ENCODE data around the gene SLC5A12.

SLC5A12 gene

GRCh38 chr11:26741036-26741435 lies 19.2 kb upstream of the SLC5A12 start:
- DNase-seq (ENCODE audit: extremely low spot score) = no peak
- ChIA-PET CTCF (no interaction called here), POLR2A (no interaction called here)
- TF ChIP-seq L3MBTL2 (conservative IDR thresholded peaks at IDR 0.05) (no peak), HDGF (IDR thresholded peaks at IDR 0.05; ENCODE audit: borderline replicate concordance) (no peak), SP1 (IDR thresholded peaks at IDR 0.05) (no peak), CTBP1 (IDR thresholded peaks at IDR 0.05; ENCODE audit: borderline replicate concordance) (no peak), SUZ12 (IDR thresholded peaks at IDR 0.05) (no peak), ZNF384 (IDR thresholded peaks at IDR 0.05) (no peak), FOXM1 (IDR thresholded peaks at IDR 0.05; ENCODE audit: borderline replicate concordance) (no peak), BHLHE40 (IDR thresholded peaks at IDR 0.05; ENCODE audit: borderline replicate concordance) (no peak), LEF1 (IDR thresholded peaks at IDR 0.05; ENCODE audit: borderline replicate concordance) (no peak), NFRKB (IDR thresholded peaks at IDR 0.05) (no peak), TARDBP (IDR thresholded peaks at IDR 0.05) (no peak), FOXK2 (IDR thresholded peaks at IDR 0.05) (no peak), ELF4 (IDR thresholded peaks at IDR 0.05) (no peak)

- ChIA-PET CTCF (no interaction called here), POLR2A (no interaction called here)
- TF ChIP-seq PKNOX1 (IDR thresholded peaks at IDR 0.05) (no peak), SUZ12 (IDR thresholded peaks at IDR 0.05) (no peak), TARDBP (IDR thresholded peaks at IDR 0.05) (no peak), FOXA1 (IDR thresholded peaks at IDR 0.05) (no peak), HDGF (IDR thresholded peaks at IDR 0.05; ENCODE audit: borderline replicate concordance) (no peak), LEF1 (IDR thresholded peaks at IDR 0.05; ENCODE audit: borderline replicate concordance) (no peak), NFRKB (IDR thresholded peaks at IDR 0.05) (no peak)
Measured at GRCh38 chr11:26739366-26740073, 17.7 kb upstream of the SLC5A12 start.

GRCh38 chr11:26734691-26735090 lies 12.8 kb upstream of the SLC5A12 start:
- no peak for TF ChIP-seq ELF4 (IDR thresholded peaks at IDR 0.05)
- TF ChIP-seq LEF1 (IDR thresholded peaks at IDR 0.05; ENCODE audit: borderline replicate concordance) = no peak
- CTCF ChIA-PET = no interaction called here
- POLR2A ChIA-PET = no interaction called here
- DNase-seq (ENCODE audit: extremely low spot score) = no peak

More at GRCh38 chr11:26739366-26740073, 17.7 kb upstream of the SLC5A12 start:
- DNase-seq (ENCODE audit: extremely low spot score) = no peak

GRCh38 chr11:26731084-26731456 lies 9.2 kb upstream of the SLC5A12 start:
- ChIA-PET CTCF (no interaction called here), POLR2A (no interaction called here)
- TF ChIP-seq ARNT (IDR thresholded peaks at IDR 0.05) = no peak
- TF ChIP-seq FOXA1 (IDR thresholded peaks at IDR 0.05) = no peak
- TF ChIP-seq ZNF384 (IDR thresholded peaks at IDR 0.05) = no peak
- no peak for TF ChIP-seq SP1 (IDR thresholded peaks at IDR 0.05)
- TF ChIP-seq SUZ12 (IDR thresholded peaks at IDR 0.05) = no peak
- no peak for TF ChIP-seq FOXK2 (IDR thresholded peaks at IDR 0.05)
- no peak for TF ChIP-seq CTBP1 (IDR thresholded peaks at IDR 0.05; ENCODE audit: borderline replicate concordance)
- no peak for TF ChIP-seq L3MBTL2 (conservative IDR thresholded peaks at IDR 0.05)
- no peak for TF ChIP-seq BHLHE40 (IDR thresholded peaks at IDR 0.05; ENCODE audit: borderline replicate concordance)
- TF ChIP-seq ELF4 (IDR thresholded peaks at IDR 0.05) = no peak
- no peak for DNase-seq (ENCODE audit: extremely low spot score)

GRCh38 chr11:26730414-26731083 lies 8.7 kb upstream of the SLC5A12 start:
- DNase-seq (ENCODE audit: extremely low spot score) = no peak
- POLR2A ChIA-PET = no interaction called here
- CTCF ChIA-PET = no interaction called here
- TF ChIP-seq CTBP1 (IDR thresholded peaks at IDR 0.05; ENCODE audit: borderline replicate concordance) (no peak), PKNOX1 (IDR thresholded peaks at IDR 0.05) (no peak)

GRCh38 chr11:26729284-26729683 lies 7.4 kb upstream of the SLC5A12 start:
- TF ChIP-seq CTBP1 (IDR thresholded peaks at IDR 0.05; ENCODE audit: borderline replicate concordance) = no peak
- TF ChIP-seq ZNF384 (IDR thresholded peaks at IDR 0.05) = no peak
- no peak for TF ChIP-seq PKNOX1 (IDR thresholded peaks at IDR 0.05)
- no peak for TF ChIP-seq FOXA1 (IDR thresholded peaks at IDR 0.05)
- no peak for TF ChIP-seq ELF4 (IDR thresholded peaks at IDR 0.05)
- TF ChIP-seq L3MBTL2 (conservative IDR thresholded peaks at IDR 0.05) = no peak
- no peak for TF ChIP-seq NFRKB (IDR thresholded peaks at IDR 0.05)
- no peak for TF ChIP-seq LEF1 (IDR thresholded peaks at IDR 0.05; ENCODE audit: borderline replicate concordance)
- no peak for TF ChIP-seq FOXK2 (IDR thresholded peaks at IDR 0.05)
- TF ChIP-seq FOXM1 (IDR thresholded peaks at IDR 0.05; ENCODE audit: borderline replicate concordance) = no peak
- no peak for TF ChIP-seq TARDBP (IDR thresholded peaks at IDR 0.05)

GRCh38 chr11:26726960-26727359 lies 5.1 kb upstream of the SLC5A12 start:
- POLR2A ChIA-PET = no interaction called here
- CTCF ChIA-PET = no interaction called here
- no peak for DNase-seq (ENCODE audit: extremely low spot score)
- no peak for TF ChIP-seq ZNF384 (IDR thresholded peaks at IDR 0.05)
- TF ChIP-seq CTBP1 (IDR thresholded peaks at IDR 0.05; ENCODE audit: borderline replicate concordance) = no peak
- no peak for TF ChIP-seq ARNT (IDR thresholded peaks at IDR 0.05)
- TF ChIP-seq HDGF (IDR thresholded peaks at IDR 0.05; ENCODE audit: borderline replicate concordance) = no peak
- TF ChIP-seq FOXM1 (IDR thresholded peaks at IDR 0.05; ENCODE audit: borderline replicate concordance) = no peak
- no peak for TF ChIP-seq SP1 (IDR thresholded peaks at IDR 0.05)
- no peak for TF ChIP-seq NFRKB (IDR thresholded peaks at IDR 0.05)
- no peak for TF ChIP-seq LEF1 (IDR thresholded peaks at IDR 0.05; ENCODE audit: borderline replicate concordance)
- TF ChIP-seq L3MBTL2 (conservative IDR thresholded peaks at IDR 0.05) = no peak
- no peak for TF ChIP-seq PKNOX1 (IDR thresholded peaks at IDR 0.05)
- no peak for TF ChIP-seq BHLHE40 (IDR thresholded peaks at IDR 0.05; ENCODE audit: borderline replicate concordance)
- no peak for TF ChIP-seq FOXA1 (IDR thresholded peaks at IDR 0.05)

More at GRCh38 chr11:26729284-26729683, 7.4 kb upstream of the SLC5A12 start:
- DNase-seq (ENCODE audit: extremely low spot score) = no peak
- CTCF ChIA-PET = no interaction called here
- POLR2A ChIA-PET = no interaction called here
